IMR-90 (cell line): ENCODE data around the gene HPN. TPM values are rescaled to one million over a fixed set of nuclear protein-coding genes. Genes with fewer than 3 reads are reported as not detected.

Source experiments
- ATAC-seq: fragments of 200-7000 bp; cut with Tn5 transposase; 2 replicates; pipeline ENCODE4 v1.9.1; 2020; ENCODE audit warnings: low read depth, mild to moderate bottlenecking, moderate library complexity
- BruUV-seq: library from RNA; stranded (reverse); fragments of 400-500 nt; replicated peaks from 2 replicates; lab custom pipeline; 2021; lab: Mats Ljungman, UMichigan
- CTCF ChIA-PET: fragments of 300-600 bp; formaldehyde crosslinking; extraction: SDS; loops from one replicate; lab custom pipeline; 2021; ENCODE audit warnings: antibody characterized with exemption; lab: Yijun Ruan, JAX
- POLR2A ChIA-PET: fragments of 300-600 bp; sonication (Branson Sonifier 250); formaldehyde crosslinking; loops from one replicate; lab custom pipeline; 2022; ENCODE audit warnings: antibody characterized with exemption; ENCODE audit not compliant: unreplicated experiment; lab: Charles Lee
- DNase-seq: peaks from one replicate; pipeline ENCODE4 v3.0.0; 2013
- H2AFZ ChIP-seq: replicated peaks from 2 replicates; pipeline ENCODE3; 2013; ENCODE audit warnings: low read length, mild to moderate bottlenecking; ENCODE audit not compliant: poor library complexity
- H2AK5ac ChIP-seq: 2 replicates; pipeline ENCODE4 v1.6.1; 2013; ENCODE audit warnings: low read depth, low read length, inconsistent platforms
- H2AK9ac ChIP-seq: replicated peaks from 2 replicates; pipeline ENCODE3; 2013; ENCODE audit warnings: mild to moderate bottlenecking, low read depth, low read length, moderate library complexity; ENCODE audit not compliant: poor library complexity
- H2BK120ac ChIP-seq: 2 replicates; pipeline ENCODE4 v1.6.1; 2013; ENCODE audit warnings: low read depth, low read length, inconsistent platforms
- H2BK15ac ChIP-seq: 3 replicates; pipeline ENCODE4 v1.6.1; 2013; ENCODE audit warnings: low read depth, low read length, inconsistent platforms
- H2BK20ac ChIP-seq: 2 replicates; pipeline ENCODE4 v1.6.1; 2013; ENCODE audit warnings: low read depth, mild to moderate bottlenecking, inconsistent platforms, low read length, moderate library complexity
- H2BK5ac ChIP-seq: 2 replicates; pipeline ENCODE4 v1.6.1; 2013; ENCODE audit warnings: mild to moderate bottlenecking, low read depth, low read length, inconsistent platforms; ENCODE audit not compliant: poor library complexity, severe bottlenecking
- H3K14ac ChIP-seq: replicated peaks from 2 replicates; pipeline ENCODE4 v1.6.1; 2013; ENCODE audit warnings: low read depth, low read length, inconsistent platforms
- H3K18ac ChIP-seq: 2 replicates; pipeline ENCODE4 v1.6.1; 2013; ENCODE audit warnings: low read depth, low read length, control low read depth
- H3K23ac ChIP-seq: 2 replicates; pipeline ENCODE4 v1.6.1; 2013; ENCODE audit warnings: low read depth, low read length, inconsistent platforms
- H3K27ac ChIP-seq: 2 replicates; pipeline ENCODE4 v1.5.1; 2013; ENCODE audit warnings: mild to moderate bottlenecking, control low read depth, low read length; ENCODE audit not compliant: insufficient read depth
- H3K27me3 ChIP-seq: 2 replicates; pipeline ENCODE4 v1.6.1; 2013; ENCODE audit warnings: low read length; ENCODE audit not compliant: control insufficient read depth, insufficient read depth
- H3K36me3 ChIP-seq: 2 replicates; pipeline ENCODE4 v1.6.1; 2013; ENCODE audit warnings: low read length, mixed read lengths; ENCODE audit not compliant: control insufficient read depth, insufficient read depth
- H3K4ac ChIP-seq: 2 replicates; pipeline ENCODE4 v1.6.1; 2013; ENCODE audit warnings: low read depth, low read length, inconsistent platforms
- H3K4me1 ChIP-seq: 2 replicates; pipeline ENCODE4 v1.6.1; 2013; ENCODE audit warnings: low read length, mixed read lengths; ENCODE audit not compliant: control insufficient read depth, insufficient read depth
- H3K4me2 ChIP-seq: 2 replicates; pipeline ENCODE4 v1.6.1; 2013; ENCODE audit warnings: low read depth, mild to moderate bottlenecking, control low read depth, low read length, moderate library complexity
- H3K4me3 ChIP-seq: 2 replicates; pipeline ENCODE4 v1.5.1; 2013; ENCODE audit warnings: low read depth, mild to moderate bottlenecking, control low read depth, low read length, moderate library complexity; ENCODE audit not compliant: insufficient read depth
- H3K56ac ChIP-seq: 2 replicates; pipeline ENCODE4 v1.6.1; 2013; ENCODE audit warnings: low read length, inconsistent platforms; ENCODE audit not compliant: insufficient read depth; ENCODE audit errors: extremely low read depth
- H3K79me1 ChIP-seq, 2 experiments: 2 replicates each; pipeline ENCODE4 v1.6.1; 2013; ENCODE audit warnings: low read length in 2 of 2, inconsistent platforms in 1 of 2, low read depth in 1 of 2
- H3K9ac ChIP-seq: 2 replicates; pipeline ENCODE4 v1.6.1; 2013; ENCODE audit warnings: low read depth, low read length, control low read depth
- H3K9me1 ChIP-seq: 2 replicates; pipeline ENCODE4 v1.6.1; 2013; ENCODE audit warnings: low read length, inconsistent platforms; ENCODE audit not compliant: insufficient read depth
- H3K9me3 ChIP-seq: 2 replicates; pipeline ENCODE4 v1.6.1; 2013; ENCODE audit warnings: low read length; ENCODE audit not compliant: control insufficient read depth, insufficient read depth
- H4K20me1 ChIP-seq: 2 replicates; pipeline ENCODE4 v1.6.1; 2013; ENCODE audit warnings: low read length, inconsistent platforms; ENCODE audit not compliant: insufficient read depth
- H4K5ac ChIP-seq: 2 replicates; pipeline ENCODE4 v1.6.1; 2013; ENCODE audit warnings: mild to moderate bottlenecking, low read depth, low read length, control low read depth
- H4K8ac ChIP-seq, 2 experiments: 2 replicates each; pipeline ENCODE4 v1.6.1; 2013; ENCODE audit warnings: low read depth in 2 of 2, low read length in 2 of 2, control low read depth in 1 of 2, inconsistent platforms in 1 of 2
- H4K91ac ChIP-seq: 2 replicates; pipeline ENCODE4 v1.6.1; 2013; ENCODE audit warnings: low read depth, low read length, inconsistent platforms; ENCODE audit not compliant: insufficient read depth
- BHLHE40 ChIP-seq: fragments of 150-350 bp; IDR thresholded peaks from 2 replicates; pipeline ENCODE4 v1.6.1; 2016; ENCODE audit warnings: mild to moderate bottlenecking, low read depth, low read length
- MAFK ChIP-seq: IDR thresholded peaks from 2 replicates; pipeline ENCODE4 v1.6.1; 2012; ENCODE audit warnings: low read depth, low read length, improper control_type of control experiment
- WGBS, 2 experiments: methylation state at CpG; one replicate each; pipeline versions ENCODE4 v1.1.5 to v1.1.7; 2013; ENCODE audit warnings: missing lambda C conversion rate in 2 of 2; ENCODE audit not compliant: insufficient read length in 1 of 2; ENCODE audit errors: extremely low coverage in 2 of 2; 5-methylcytosine and 5-hydroxymethylcytosine counted together
- dilution Hi-C: fragments of 300-500 bp; cut with HindIII; formaldehyde crosslinking; loops from one replicate; pipeline ENCODE4 v1.14.3; 2018; ENCODE audit warnings: low sequenced_read_pairs; ENCODE audit not compliant: unreplicated experiment
- in situ Hi-C: fragments of 300-500 bp; cut with MboI; formaldehyde crosslinking; loops from 3 replicates; pipeline ENCODE4 v1.14.3; 2019; ENCODE audit warnings: low sequenced_read_pairs, inconsistent platforms, mixed read lengths
- intact Hi-C: fragments of 100-400 bp; cut with micrococcal nuclease; formaldehyde crosslinking; loops from 2 replicates; pipeline ENCODE4 v1.10.0; 2022
- polyA plus RNA-seq, 3 experiments: library from polyadenylated mRNA; depleted of rRNA; stranded (reverse); fragments of >200 nt; gene quantifications; 2 replicates each; pipeline ENCODE4 v1.2.3, GENCODE V29; 2012; ENCODE audit warnings: low replicate concordance in 1 of 3
- total RNA-seq: library from RNA; depleted of rRNA; stranded (reverse); fragments of >200 nt; gene quantifications from 2 replicates; pipeline ENCODE4 v1.2.3, GENCODE V29; 2012
- TF ChIP-seq, protein P1 (sequence below): fragments of 150-350 bp; IDR thresholded peaks from 2 replicates; pipeline ENCODE4 v1.6.1; 2016; ENCODE audit warnings: low read depth, mild to moderate bottlenecking, low read length, moderate library complexity, borderline replicate concordance

The HPN gene
- total and polyA plus RNA-seq, 2 of the 4 experiments (the other 2 are of a cell fraction), result not detected

DNA sequence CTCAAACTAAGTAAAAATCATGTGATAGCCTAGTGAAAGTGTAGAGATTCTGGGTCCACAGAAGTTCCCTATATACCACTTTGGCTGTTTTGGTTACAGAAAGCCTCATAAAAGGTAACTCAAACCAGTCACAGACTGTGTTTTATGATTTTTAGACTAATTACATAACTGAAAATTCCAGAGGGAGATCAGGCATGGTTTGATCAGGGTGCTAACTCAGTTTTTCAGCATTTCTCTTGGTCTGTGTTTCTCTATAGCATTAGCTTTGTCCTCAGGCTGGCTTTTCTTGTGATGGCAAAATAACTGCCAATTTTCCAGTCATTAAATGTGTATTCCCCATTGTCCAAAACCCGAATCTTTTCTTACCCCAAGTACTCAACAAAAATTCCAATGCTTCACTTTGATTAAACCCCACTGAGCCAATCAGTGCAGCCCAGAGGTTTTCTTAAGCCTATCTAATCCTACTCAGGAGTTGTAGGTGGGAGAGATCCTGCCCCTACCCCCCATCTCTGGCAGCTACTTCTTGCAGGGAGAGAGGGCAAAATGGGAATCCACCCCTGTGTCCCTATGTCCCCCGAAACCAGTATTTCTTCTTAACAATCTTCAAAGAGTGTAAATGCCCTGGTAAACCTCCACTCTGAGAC is 65.5 kb downstream of the HPN start:
- Histone ChIP-seq H2BK120ac (no peak overlapping the region), H4K91ac (no peak overlapping the region), H4K20me1 (no peaks in the 10 kb centered on the region), H3K4me3 (no peak overlapping the region), H3K18ac (no peak overlapping the region), H3K4ac (no peak overlapping the region), H3K9me3 (peaks cover 5% of the 10 kb centered on the region; the same call in 1 of the 2 replicates), H2AK9ac (no peak overlapping the region), H3K4me1 (no peaks in the 10 kb centered on the region), H4K5ac (no peak overlapping the region), H3K4me2 (no peak overlapping the region), H3K79me1 (no peaks in the 10 kb centered on the region), H3K36me3 (no peaks in the 10 kb centered on the region), H4K8ac (no peak overlapping the region), H3K27me3 (peaks cover under 1% of the 10 kb centered on the region; the same call in 1 of the 2 replicates), H3K9ac (no peak overlapping the region), H2AFZ (no peak overlapping the region), H3K56ac (no peak overlapping the region), H3K23ac (no peak overlapping the region), H3K9me1 (no peaks in the 10 kb centered on the region), H2BK15ac (no peak overlapping the region), H2AK5ac (no peak overlapping the region), H2BK5ac (no peak overlapping the region), H2BK20ac (no peak overlapping the region), H3K27ac (no peak overlapping the region), H3K14ac (no peak overlapping the region)
- POLR2A ChIA-PET, result no interaction called here
- CTCF ChIA-PET, result interaction anchor here (0.7 kb wide), 1 partner anchor 40 kb away, joined by 4 read pairs; no protein-coding TSS in a partner anchor
- intact Hi-C loops, result no loop called here
- DNase-seq, result no peak
- BruUV-seq, result no TSS peak
- WGBS, 2 experiments, result no CpG with 5 or more reads among the region's 2 CpGs
- ATAC-seq, result no peak
- in situ Hi-C loops, result no loop called here
- TF ChIP-seq BHLHE40 (no peak), MAFK (no peak)
- TF ChIP-seq, protein P1, sequence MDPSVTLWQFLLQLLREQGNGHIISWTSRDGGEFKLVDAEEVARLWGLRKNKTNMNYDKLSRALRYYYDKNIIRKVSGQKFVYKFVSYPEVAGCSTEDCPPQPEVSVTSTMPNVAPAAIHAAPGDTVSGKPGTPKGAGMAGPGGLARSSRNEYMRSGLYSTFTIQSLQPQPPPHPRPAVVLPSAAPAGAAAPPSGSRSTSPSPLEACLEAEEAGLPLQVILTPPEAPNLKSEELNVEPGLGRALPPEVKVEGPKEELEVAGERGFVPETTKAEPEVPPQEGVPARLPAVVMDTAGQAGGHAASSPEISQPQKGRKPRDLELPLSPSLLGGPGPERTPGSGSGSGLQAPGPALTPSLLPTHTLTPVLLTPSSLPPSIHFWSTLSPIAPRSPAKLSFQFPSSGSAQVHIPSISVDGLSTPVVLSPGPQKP, result no peak
- dilution Hi-C loops, result no loop called here
